KBM-7 (cell line): ENCODE data around the gene PHLDB1.
A peak's percentile ranks its signal among the peaks of the same experiment; 100 is the strongest.

Experiments used
- DNase-seq: peaks from one replicate; pipeline ENCODE4 v3.0.0-alpha.2; 2015
- in situ Hi-C: fragments of 300-500 bp; cut with MboI; formaldehyde crosslinking; loops from 2 replicates; pipeline ENCODE4 v1.14.3; 2020; ENCODE audit warnings: low sequenced_read_pairs, low pct_unique_long_range_greater_than_20kb, mixed read lengths

PHLDB1 gene

GRCh38 chr11:118634431-118635236, 27.2 kb downstream of the PHLDB1 start:
- no peak for DNase-seq
- in situ Hi-C loops, result no loop called here

DNA sequence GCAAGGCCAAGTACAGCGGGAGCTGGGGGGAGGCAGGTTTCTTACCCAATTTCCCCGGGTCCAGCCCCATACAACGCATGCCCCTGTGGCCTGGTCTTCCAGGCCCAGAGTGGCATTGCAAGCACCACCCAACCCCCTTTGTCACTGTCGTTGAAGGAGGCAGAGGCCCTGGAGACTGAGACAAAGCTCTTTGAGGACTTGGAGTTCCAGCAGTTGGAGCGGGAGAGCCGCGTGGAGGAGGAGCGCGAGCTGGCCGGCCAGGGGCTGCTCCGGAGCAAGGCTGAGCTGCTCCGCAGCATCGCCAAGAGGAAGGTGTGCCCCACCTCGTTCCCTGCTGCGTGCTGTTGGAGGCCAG, 27.8 kb downstream of the PHLDB1 start:
- in situ Hi-C loops, result no loop called here
- DNase-seq, result no peak

GRCh38 chr11:118635642-118636041, 28.2 kb downstream of the PHLDB1 start:
- in situ Hi-C loops, result no loop called here
- no peak for DNase-seq

GRCh38 chr11:118636569-118637290, 29.3 kb downstream of the PHLDB1 start:
- DNase-seq, result no peak
- in situ Hi-C loops, result no loop called here

DNA sequence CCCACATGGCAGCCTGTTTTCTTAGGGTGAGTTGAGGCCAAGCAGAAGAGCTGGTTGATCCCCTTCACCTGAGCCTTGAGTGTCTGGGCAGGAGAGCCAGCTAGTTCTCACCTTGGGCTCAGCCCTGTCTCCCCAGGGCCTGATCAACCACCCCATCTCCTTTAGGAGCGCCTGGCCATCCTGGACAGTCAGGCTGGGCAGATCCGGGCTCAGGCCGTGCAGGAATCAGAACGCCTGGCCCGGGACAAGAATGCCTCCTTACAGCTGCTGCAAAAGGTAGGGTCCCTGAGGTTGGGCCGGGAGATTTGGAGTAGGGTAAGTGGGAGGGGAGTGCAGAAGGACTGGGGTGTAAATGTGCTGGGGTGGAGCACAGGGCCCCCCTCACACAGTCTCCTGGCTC, 31.3 kb downstream of the PHLDB1 start:
- in situ Hi-C loops, result no loop called here
- DNase-seq, result no peak

GRCh38 chr11:118639899-118640298, 32.5 kb downstream of the PHLDB1 start:
- DNase-seq, result no peak
- in situ Hi-C loops, result no loop called here

GRCh38 chr11:118640332-118641154, 33.1 kb downstream of the PHLDB1 start:
- in situ Hi-C loops, result no loop called here
- DNase-seq, result no peak

DNA sequence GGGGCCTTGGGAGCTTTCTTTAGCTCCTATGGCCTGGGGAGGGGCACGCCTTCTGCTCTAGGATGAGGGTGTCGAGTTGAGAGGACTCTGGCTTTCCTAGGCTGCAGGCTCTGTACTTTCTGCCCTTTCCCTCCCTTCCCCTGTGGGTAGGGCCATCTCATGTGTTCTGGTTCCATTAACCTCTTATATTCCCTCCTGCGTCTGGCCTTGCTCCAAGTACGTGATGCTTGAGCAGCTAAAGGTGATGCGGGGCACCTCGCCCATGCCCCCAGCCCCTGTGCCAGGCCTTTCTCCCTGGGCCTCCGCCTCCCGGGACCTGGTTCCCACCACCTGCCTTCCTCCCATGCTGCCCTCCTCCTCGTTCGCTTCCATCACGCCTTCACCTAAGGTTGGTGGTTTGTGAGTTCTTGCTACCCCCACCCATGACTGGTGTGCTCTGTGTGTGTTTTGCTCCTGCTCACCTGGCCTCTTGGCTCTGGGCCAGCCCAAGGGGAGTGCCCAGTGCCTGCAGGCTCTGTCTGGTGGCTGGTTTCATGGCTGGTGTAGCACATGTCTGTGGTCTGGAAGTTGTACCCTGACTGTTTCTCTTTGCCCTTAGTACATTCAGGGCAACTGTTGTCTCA, 34.1 kb downstream of the PHLDB1 start:
- in situ Hi-C loops, result no loop called here
- DNase-seq, result no peak

DNA sequence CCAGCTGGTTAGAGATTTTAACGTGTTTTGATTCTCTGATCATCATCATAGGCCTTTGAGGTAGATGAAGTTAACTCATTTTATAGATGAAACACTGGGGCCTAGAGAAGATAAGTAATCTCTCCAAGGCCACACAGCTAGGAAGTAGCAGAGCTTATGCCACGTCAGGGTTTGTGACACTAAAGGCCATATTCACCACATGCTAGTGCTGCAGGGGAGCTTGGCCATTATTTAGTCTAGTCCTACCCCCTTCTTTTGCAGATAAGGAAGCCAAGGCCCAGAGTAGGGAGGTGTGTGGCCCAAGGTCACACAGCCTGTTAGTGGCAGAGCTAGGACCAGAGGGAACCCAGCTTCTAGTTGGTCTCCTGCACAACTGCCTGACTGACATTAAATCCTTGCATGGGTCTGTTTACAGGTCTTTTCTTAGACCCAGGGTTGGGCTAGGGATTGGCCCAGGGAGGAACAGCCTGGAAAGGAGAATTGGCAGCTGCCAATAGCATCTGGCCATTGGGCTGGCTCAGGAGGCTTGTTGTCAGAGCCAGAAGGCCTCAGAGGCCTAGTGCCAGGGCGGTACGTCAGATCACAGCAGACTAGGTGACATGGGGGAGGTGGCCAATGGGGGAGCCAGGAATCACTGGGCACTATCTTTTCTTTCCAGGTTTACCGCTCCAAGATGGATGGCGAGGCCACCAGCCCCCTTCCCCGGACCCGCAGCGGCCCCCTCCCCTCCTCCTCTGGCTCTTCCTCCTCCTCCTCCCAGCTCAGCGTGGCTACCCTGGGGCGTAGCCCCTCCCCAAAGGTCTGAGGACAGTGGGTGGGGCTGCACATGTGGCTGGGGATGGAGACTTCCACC, 36.0 kb downstream of the PHLDB1 start:
- in situ Hi-C loops, result no loop called here
- no peak for DNase-seq

GRCh38 chr11:118643995-118644345, 36.6 kb downstream of the PHLDB1 start:
- no peak for DNase-seq
- in situ Hi-C loops, result no loop called here

GRCh38 chr11:118644496-118644895, 37.1 kb downstream of the PHLDB1 start:
- DNase-seq, result no peak
- in situ Hi-C loops, result no loop called here

DNA sequence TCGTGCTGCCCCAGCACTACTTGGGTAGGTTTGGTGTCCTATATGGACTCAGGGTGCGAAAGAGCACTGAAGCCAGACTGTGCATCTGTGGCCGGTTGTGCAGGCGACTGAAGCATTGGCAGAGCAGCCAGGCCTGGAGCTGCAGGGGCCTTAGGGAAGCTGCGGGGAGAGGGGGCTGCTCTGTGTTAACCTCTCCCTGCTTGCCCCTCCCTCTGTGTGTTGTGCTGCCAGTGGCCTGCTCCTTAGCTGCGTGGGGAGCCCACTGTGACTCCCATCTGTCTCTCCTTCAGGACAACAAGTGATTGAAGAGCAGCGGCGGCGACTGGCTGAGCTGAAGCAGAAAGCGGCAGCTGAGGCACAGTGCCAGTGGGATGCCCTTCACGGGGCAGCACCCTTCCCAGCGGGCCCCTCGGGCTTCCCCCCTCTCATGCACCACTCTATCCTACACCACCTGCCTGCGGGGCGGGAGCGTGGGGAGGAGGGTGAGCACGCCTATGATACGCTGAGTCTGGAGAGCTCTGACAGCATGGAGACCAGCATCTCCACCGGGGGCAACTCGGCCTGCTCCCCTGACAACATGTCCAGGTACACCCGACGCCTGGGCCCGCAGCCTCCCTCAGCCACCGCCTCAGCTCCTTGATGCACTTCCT, 37.8 kb downstream of the PHLDB1 start:
- in situ Hi-C loops, result no loop called here
- no peak for DNase-seq

GRCh38 chr11:118646393-118646792, 39.0 kb downstream of the PHLDB1 start:
- no peak for DNase-seq
- in situ Hi-C loops, result no loop called here

DNA sequence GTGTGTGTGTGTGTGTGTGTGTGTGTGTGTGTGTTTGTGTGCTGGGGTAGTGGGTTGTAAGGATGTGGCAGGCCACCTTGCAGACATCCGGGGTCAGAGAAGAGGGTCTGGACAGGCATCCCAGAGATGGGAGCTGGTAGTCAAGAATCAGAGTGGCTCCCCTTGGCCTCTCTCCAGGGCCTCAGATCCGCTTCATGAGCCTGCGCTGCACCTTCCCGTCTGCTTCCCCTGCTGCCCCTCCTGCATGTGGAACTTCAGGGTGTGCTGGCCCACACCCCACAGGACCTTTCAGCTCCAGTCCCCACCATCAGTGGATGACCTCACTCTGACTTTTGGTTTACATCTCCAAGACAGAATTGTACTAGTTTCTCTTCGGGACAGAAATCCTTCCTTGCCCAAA, 40.9 kb downstream of the PHLDB1 start:
- in situ Hi-C loops, result no loop called here

GRCh38 chr11:118649941-118650340, 42.5 kb downstream of the PHLDB1 start:
- no peak for DNase-seq
- in situ Hi-C loops, result no loop called here

More for the DNA sequence above, 40.9 kb downstream of the PHLDB1 start:
- no peak for DNase-seq

GRCh38 chr11:118650366-118650765, 43.0 kb downstream of the PHLDB1 start:
- in situ Hi-C loops, result no loop called here
- DNase-seq, result no peak

GRCh38 chr11:118651820-118652219, 44.4 kb downstream of the PHLDB1 start:
- DNase-seq, result no peak
- in situ Hi-C loops, result no loop called here

- peak; percentile 50 for DNase-seq
- in situ Hi-C loops, result no loop called here
Measured at GRCh38 chr11:118652681-118653181, 45.3 kb downstream of the PHLDB1 start.
